ENCODE results near the gene DENND1B.

DNA sequence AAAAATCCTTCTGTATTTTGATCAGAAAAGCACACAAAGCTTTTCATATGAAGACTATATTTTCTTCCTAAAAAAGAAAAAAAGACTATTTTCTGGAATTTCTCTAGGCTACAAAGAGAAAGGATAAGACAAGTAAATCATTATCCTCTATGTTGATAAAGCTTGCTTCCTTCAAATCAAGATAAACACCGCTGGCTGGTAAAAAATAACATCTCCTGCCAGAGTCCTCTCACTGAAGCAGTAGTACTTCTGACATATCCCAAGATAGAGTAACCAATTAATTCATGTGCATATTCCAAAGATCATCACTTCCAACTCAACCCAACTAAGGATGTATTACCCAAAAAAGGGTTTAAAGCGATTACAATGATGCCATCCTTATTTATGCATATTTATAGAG is 34.3 kb downstream of the DENND1B start:
- no peak for TF ChIP-seq EP300 (conservative IDR thresholded peaks at IDR 0.05; ENCODE audit: poor library complexity, severe bottlenecking)
- no peak for TF ChIP-seq EZH2 (IDR thresholded peaks at IDR 0.05; ENCODE audit: borderline replicate concordance, insufficient read depth, low read length, poor library complexity, severe bottlenecking)
- TF ChIP-seq, protein P1, sequence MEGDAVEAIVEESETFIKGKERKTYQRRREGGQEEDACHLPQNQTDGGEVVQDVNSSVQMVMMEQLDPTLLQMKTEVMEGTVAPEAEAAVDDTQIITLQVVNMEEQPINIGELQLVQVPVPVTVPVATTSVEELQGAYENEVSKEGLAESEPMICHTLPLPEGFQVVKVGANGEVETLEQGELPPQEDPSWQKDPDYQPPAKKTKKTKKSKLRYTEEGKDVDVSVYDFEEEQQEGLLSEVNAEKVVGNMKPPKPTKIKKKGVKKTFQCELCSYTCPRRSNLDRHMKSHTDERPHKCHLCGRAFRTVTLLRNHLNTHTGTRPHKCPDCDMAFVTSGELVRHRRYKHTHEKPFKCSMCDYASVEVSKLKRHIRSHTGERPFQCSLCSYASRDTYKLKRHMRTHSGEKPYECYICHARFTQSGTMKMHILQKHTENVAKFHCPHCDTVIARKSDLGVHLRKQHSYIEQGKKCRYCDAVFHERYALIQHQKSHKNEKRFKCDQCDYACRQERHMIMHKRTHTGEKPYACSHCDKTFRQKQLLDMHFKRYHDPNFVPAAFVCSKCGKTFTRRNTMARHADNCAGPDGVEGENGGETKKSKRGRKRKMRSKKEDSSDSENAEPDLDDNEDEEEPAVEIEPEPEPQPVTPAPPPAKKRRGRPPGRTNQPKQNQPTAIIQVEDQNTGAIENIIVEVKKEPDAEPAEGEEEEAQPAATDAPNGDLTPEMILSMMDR (IDR thresholded peaks at IDR 0.05; ENCODE audit: poor library complexity, severe bottlenecking), result no peak
- no peak for TF ChIP-seq POLR2AphosphoS5 (IDR thresholded peaks at IDR 0.05)
- no peak for TF ChIP-seq REST (IDR thresholded peaks at IDR 0.05; ENCODE audit: borderline replicate concordance)
- no peak for TF ChIP-seq TAF1 (IDR thresholded peaks at IDR 0.05; ENCODE audit: low read depth)

Measured in neural cell (in vitro differentiated cells).